Sigmoid colon (tissue), 7 donors: ENCODE results near the gene TEX44. TPM values are rescaled to one million over a fixed set of nuclear protein-coding genes. Genes with fewer than 3 reads are reported as not detected.
A peak's percentile ranks its signal among the peaks of the same experiment; 100 is the strongest.

Source experiments
- DNase-seq: peaks from one replicate; pipeline ENCODE4 v3.0.0-alpha.2; 2019
- H3K27ac ChIP-seq, 4 donors: fragments of 200-600 bp; sonication (generic); one replicate each; pipeline ENCODE4 v1.5.1; 2016 to 2019; ENCODE audit warnings: mild to moderate bottlenecking in 1 of 4
- H3K27me3 ChIP-seq, 3 donors: fragments of 200-600 bp; sonication (generic); one replicate each; pipeline ENCODE4 v1.5.1; 2019; ENCODE audit warnings: mild to moderate bottlenecking in 1 of 3
- H3K36me3 ChIP-seq, 4 donors: fragments of 200-600 bp; sonication (generic); one replicate each; pipeline ENCODE4 v1.5.1; 2016 to 2019
- H3K4me1 ChIP-seq, 4 donors: fragments of 200-600 bp; sonication (generic); one replicate each; pipeline ENCODE4 v1.5.1; 2017 to 2019
- H3K4me3 ChIP-seq, 4 donors: fragments of 200-600 bp; sonication (generic); one replicate each; pipeline ENCODE4 v1.5.1; 2017 to 2019; ENCODE audit warnings: mild to moderate bottlenecking in 2 of 4, moderate library complexity in 1 of 4
- H3K9me3 ChIP-seq, 4 donors: fragments of 200-600 bp in 3 of 4; sonication (generic) in 3 of 4; one replicate each; pipeline versions ENCODE4 v1.5.1 to v1.6.1; 2013 to 2019
- EP300 ChIP-seq, 4 donors: sonication (generic); formaldehyde crosslinking; IDR thresholded peaks; one replicate each; pipeline ENCODE4 v1.6.1; 2017; ENCODE audit warnings: antibody characterized with exemption in 4 of 4
- POLR2A ChIP-seq, 2 donors: fragments of 450-650 bp; IDR thresholded peaks; one replicate each; pipeline ENCODE4 v1.6.1; 2016; ENCODE audit warnings: antibody characterized with exemption in 2 of 2, mild to moderate bottlenecking in 2 of 2, moderate library complexity in 2 of 2
- POLR2AphosphoS5 ChIP-seq, 4 donors: sonication (generic); formaldehyde crosslinking; IDR thresholded peaks; one replicate each; pipeline ENCODE4 v1.6.1; 2017; ENCODE audit warnings: antibody characterized with exemption in 4 of 4
- whole genome bisulfite sequencing, 2 donors: extraction: QIAGEN DNeasy Blood & Tissue Kit; methylation state at CpG; one replicate each; pipeline ENCODE4 v1.1.7; 2013; 5-methylcytosine and 5-hydroxymethylcytosine counted together
- intact Hi-C: fragments of 100-400 bp; cut with DNase I; formaldehyde crosslinking; loops from one replicate; pipeline ENCODE4 v1.15.1; 2023
- polyA plus RNA-seq, 3 donors: library from polyadenylated mRNA; stranded (reverse); fragments of 200-250 nt; gene quantifications; one replicate each; pipeline ENCODE4 v1.2.3, GENCODE V29; 2013
- total RNA-seq, 4 donors: library from RNA; depleted of rRNA; stranded (reverse); fragments of >200 nt; gene quantifications; one replicate each; pipeline ENCODE4 v1.1.0, GENCODE V29; 2016
- TF ChIP-seq, protein P1 (sequence below), 4 experiments: fragments of 450-650 bp in 3 of 4; fragments of 200-600 bp in 1 of 4; IDR thresholded peaks; one replicate each; pipeline ENCODE4 v1.5.1; 2016 to 2019; ENCODE audit warnings: antibody characterized with exemption in 4 of 4, mild to moderate bottlenecking in 3 of 4, moderate library complexity in 2 of 4
- donor health status: healthy with polysubstance abuse.
- donor health status: Bipolar disorder and iron deficiency.
- donor health status: healthy.

Gene TEX44
- total and polyA plus RNA-seq, 7 donors = not detected

DNA sequence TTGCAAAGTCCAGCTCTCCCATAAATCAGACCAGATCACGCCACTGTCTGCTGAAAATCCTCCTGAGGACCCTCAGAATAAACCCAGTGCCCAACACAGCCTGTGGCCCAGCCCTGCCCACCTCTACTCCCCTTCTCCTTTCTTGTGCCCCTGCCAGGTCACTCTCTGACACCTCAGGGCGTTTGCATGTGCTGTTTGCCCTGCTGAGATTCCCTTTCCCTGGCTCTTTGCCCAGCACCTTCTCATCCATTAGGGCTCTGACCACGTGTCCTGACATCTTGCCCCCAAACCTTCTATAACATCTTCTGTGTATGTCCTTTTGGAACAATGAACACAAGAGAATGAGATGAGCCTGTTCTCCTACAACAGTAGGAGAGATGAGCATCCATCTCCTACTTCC lies 43.9 kb upstream of the TEX44 start:
- H3K36me3 ChIP-seq = no peaks in the 10 kb centered on the region
- no peaks in the 10 kb centered on the region for H3K4me1 ChIP-seq
- TF ChIP-seq POLR2AphosphoS5 (IDR thresholded peaks at IDR 0.05) (no peak), EP300 (IDR thresholded peaks at IDR 0.05) (no peak), POLR2A (IDR thresholded peaks at IDR 0.05) (no peak)
- TF ChIP-seq, protein P1, sequence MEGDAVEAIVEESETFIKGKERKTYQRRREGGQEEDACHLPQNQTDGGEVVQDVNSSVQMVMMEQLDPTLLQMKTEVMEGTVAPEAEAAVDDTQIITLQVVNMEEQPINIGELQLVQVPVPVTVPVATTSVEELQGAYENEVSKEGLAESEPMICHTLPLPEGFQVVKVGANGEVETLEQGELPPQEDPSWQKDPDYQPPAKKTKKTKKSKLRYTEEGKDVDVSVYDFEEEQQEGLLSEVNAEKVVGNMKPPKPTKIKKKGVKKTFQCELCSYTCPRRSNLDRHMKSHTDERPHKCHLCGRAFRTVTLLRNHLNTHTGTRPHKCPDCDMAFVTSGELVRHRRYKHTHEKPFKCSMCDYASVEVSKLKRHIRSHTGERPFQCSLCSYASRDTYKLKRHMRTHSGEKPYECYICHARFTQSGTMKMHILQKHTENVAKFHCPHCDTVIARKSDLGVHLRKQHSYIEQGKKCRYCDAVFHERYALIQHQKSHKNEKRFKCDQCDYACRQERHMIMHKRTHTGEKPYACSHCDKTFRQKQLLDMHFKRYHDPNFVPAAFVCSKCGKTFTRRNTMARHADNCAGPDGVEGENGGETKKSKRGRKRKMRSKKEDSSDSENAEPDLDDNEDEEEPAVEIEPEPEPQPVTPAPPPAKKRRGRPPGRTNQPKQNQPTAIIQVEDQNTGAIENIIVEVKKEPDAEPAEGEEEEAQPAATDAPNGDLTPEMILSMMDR (IDR thresholded peaks at IDR 0.05) = no peak
- peaks cover 0 to 6% (median 2%) of the 10 kb centered on the region in 4 donors for H3K9me3 ChIP-seq
- no peak for DNase-seq
- no peaks in the 10 kb centered on the region for H3K27me3 ChIP-seq
- H3K4me3 ChIP-seq = no peak overlapping the region
- intact Hi-C loops = no loop called here
- no peak overlapping the region for H3K27ac ChIP-seq
- 52 to 79% methylated on average over 3 of the region's 3 CpGs for WGBS, 2 donors

DNA sequence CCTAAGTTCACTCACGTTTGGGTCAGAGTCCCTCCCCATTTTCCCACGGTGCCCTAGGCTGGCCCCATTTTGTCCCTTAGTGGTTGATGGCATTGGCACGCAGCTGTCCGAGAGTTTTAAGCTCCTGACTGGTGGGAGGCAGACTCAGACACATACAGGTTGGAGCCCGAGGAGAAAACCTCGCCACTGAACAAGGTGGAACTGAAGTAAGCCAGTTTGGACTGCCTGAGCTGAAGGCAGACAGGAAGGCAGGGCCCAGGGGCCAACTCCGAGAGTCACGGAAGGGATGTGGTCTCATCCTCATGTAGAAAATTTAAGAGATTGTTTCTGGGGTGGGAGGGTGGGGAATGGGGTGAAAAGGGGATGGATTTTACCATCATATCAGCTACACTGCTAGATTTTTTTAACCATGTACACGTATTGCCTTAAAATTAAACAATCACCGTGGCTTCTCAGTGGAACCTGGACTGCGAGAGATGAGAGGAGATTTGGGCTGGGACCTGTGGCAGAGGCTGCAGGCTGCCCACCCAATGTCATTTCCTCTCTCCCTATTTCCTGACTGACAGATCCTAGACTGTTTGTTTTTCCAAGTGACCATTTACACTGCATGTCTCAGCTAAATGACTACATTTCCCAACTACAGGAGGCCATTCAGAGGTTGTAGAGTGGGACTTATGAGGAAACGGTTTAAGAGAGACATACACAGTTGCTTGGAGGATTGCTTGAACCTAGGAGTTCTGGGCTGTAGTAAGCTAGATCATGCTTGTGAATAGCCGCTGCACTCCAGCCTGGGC lies 43.0 kb upstream of the TEX44 start:
- TF ChIP-seq POLR2AphosphoS5 (IDR thresholded peaks at IDR 0.05) (no peak), EP300 (IDR thresholded peaks at IDR 0.05) (no peak), POLR2A (IDR thresholded peaks at IDR 0.05) (no peak)
- TF ChIP-seq, protein P1 (IDR thresholded peaks at IDR 0.05) = no peak
- Histone ChIP-seq H3K27ac (no peak overlapping the region), H3K27me3 (no peaks in the 10 kb centered on the region), H3K9me3 (peaks cover 0 to 6% (median 2%) of the 10 kb centered on the region in 4 donors), H3K4me1 (peaks cover 0 to 6% (median 2%) of the 10 kb centered on the region in 4 donors), H3K36me3 (no peaks in the 10 kb centered on the region), H3K4me3 (no peak overlapping the region)
- WGBS, 2 donors = 85 to 86% methylated on average over 13 of the region's 13 CpGs
- intact Hi-C loops = no loop called here
- no peak for DNase-seq

- intact Hi-C loops = no loop called here
- Histone ChIP-seq H3K9me3 (peaks cover 0 to 6% (median 2%) of the 10 kb centered on the region in 4 donors), H3K36me3 (no peaks in the 10 kb centered on the region), H3K4me3 (no peak overlapping the region), H3K27ac (no peak overlapping the region), H3K4me1 (peaks cover 0 to 19% (median 11%) of the 10 kb centered on the region in 4 donors), H3K27me3 (no peaks in the 10 kb centered on the region)
- DNase-seq = no peak
- TF ChIP-seq EP300 (IDR thresholded peaks at IDR 0.05) = no peak
- TF ChIP-seq POLR2AphosphoS5 (IDR thresholded peaks at IDR 0.05) = no peak
- no peak for TF ChIP-seq POLR2A (IDR thresholded peaks at IDR 0.05)
- TF ChIP-seq, protein P1 (IDR thresholded peaks at IDR 0.05) = no peak
Measured at GRCh38 chr2:231552752-231553151, 39.9 kb upstream of the TEX44 start.

GRCh38 chr2:231554327-231554726 lies 38.3 kb upstream of the TEX44 start:
- Histone ChIP-seq H3K9me3 (peaks cover 0 to 6% (median 2%) of the 10 kb centered on the region in 4 donors), H3K27ac (peak overlapping the region; percentile 67 to 75 (median 74)), H3K4me1 (peaks cover 0 to 20% (median 12%) of the 10 kb centered on the region in 4 donors), H3K4me3 (peak overlapping the region in 3 of 4 donors; percentile 21 to 30 (median 28)), H3K36me3 (no peaks in the 10 kb centered on the region), H3K27me3 (no peaks in the 10 kb centered on the region)
- intact Hi-C loops = no loop called here
- 42 to 69% methylated on average over 8 of the region's 8 CpGs for WGBS, 2 donors
- no peak for DNase-seq
- TF ChIP-seq EP300 (IDR thresholded peaks at IDR 0.05) = no peak
- no peak for TF ChIP-seq POLR2AphosphoS5 (IDR thresholded peaks at IDR 0.05)
- TF ChIP-seq POLR2A (IDR thresholded peaks at IDR 0.05) = no peak
- TF ChIP-seq, protein P1 (IDR thresholded peaks at IDR 0.05) = no peak
